ENCODE results near the gene TUFT1. TPM values are rescaled to one million over a fixed set of nuclear protein-coding genes. Genes with fewer than 3 reads are reported as not detected.

The TUFT1 gene
- total and polyA plus RNA-seq, 2 of the 13 experiments (the other 11 are each of a cell fraction or from before 2014, with no cell fraction given) = 6.4 to 7.3 TPM

DNA sequence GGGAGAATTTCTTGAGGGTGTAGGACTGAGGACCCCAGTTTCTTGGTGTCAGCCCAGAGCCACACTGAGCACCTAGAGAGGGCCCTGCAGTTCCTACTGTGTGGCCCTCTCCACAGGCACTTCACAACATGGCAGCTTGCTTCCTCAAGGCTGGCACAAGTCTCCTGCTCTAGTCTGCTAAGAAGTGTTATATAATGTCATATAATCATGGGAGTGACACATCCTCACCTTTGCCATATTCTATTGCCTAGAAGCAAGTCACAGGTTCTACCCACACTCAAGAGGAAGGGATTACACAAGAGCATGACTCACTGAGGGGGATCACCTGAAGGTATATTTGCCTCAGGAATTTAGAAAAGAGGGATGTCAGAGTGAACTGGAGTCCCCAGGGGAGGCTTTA lies 66.3 kb downstream of the TUFT1 start:
- DNase-seq (ENCODE audit: low spot score) (peak; percentile 35), ATAC-seq (no peak), FAIRE-seq (no peak)
- Histone ChIP-seq H2AFZ (ENCODE audit: low read length) (no peak overlapping the region), H3K9ac (ENCODE audit: insufficient read depth, low read depth, low read length) (no peak overlapping the region), H3K4me3 (replicated peaks in 1 of 3; ENCODE audit: insufficient read depth in 1 of 3, low read depth in 2 of 3, low read length in 3 of 3) (no peak overlapping the region), H3K9me3 (ENCODE audit: low read length) (no peaks in the 10 kb centered on the region), H3K4me2 (ENCODE audit: low read depth, low read length) (peak overlapping the region; percentile 43; the same call in 1 of the 2 replicates), H3K36me3 (replicated peaks in 1 of 2; ENCODE audit: control insufficient read depth in 1 of 2, insufficient read depth in 2 of 2, low read length in 2 of 2) (no peaks in the 10 kb centered on the region), H3K27me3 (ENCODE audit: control insufficient read depth in 1 of 2, insufficient read depth in 2 of 2, low read length in 2 of 2) (no peaks in the 10 kb centered on the region), H3K79me2 (ENCODE audit: insufficient read depth, low read length) (no peaks in the 10 kb centered on the region), H3K27ac (ENCODE audit: extremely low read length, insufficient read depth, low read length) (no peak overlapping the region), H3K4me1 (ENCODE audit: insufficient read depth, low read length) (peaks cover 58% of the 10 kb centered on the region), H4K20me1 (ENCODE audit: insufficient read depth, low read length) (no peaks in the 10 kb centered on the region)
- in situ Hi-C loops (cut with HindIII; ENCODE audit: extremely low pct_ligation_motif_present, low pct_unique_long_range_greater_than_20kb) = no loop called here
- intact Hi-C loops (cut with micrococcal nuclease; ENCODE audit: unreplicated experiment) = no loop called here
- BruUV-seq (replicated peaks) = no TSS peak
- ChIA-PET POLR2A (interaction anchor here (0.9 kb wide), 1 partner anchor 67 kb away, joined by 3 read pairs; the partner anchor contains the start of gene TUFT1), CTCF (ENCODE audit: low intra/inter-chr PET ratio, low total read pairs) (no interaction called here)
- 0 out of 4 replicates have a peak, but pooled peaks of 1 of the 2 experiments have one; percentile 6 for TF ChIP-seq EP300 (IDR thresholded peaks at IDR 0.05; ENCODE audit: low read depth in 2 of 2, low read length in 2 of 2)
- no peak for TF ChIP-seq EP300 (CRISPR knock-in tag; IDR thresholded peaks at IDR 0.05; ENCODE audit: borderline replicate concordance)
- no peak for TF ChIP-seq CCDC6 (CRISPR knock-in tag; IDR thresholded peaks at IDR 0.05)
- TF ChIP-seq NR2F1 (CRISPR knock-in tag; IDR thresholded peaks at IDR 0.05) = no peak
- TF ChIP-seq ZNF296 (CRISPR knock-in tag; conservative IDR thresholded peaks at IDR 0.05) = no peak
- no peak for TF ChIP-seq ZNF703 (CRISPR knock-in tag; IDR thresholded peaks at IDR 0.05; ENCODE audit: borderline replicate concordance)
- no peak for TF ChIP-seq CREB1 (IDR thresholded peaks at IDR 0.05)
- TF ChIP-seq CREB1 (CRISPR knock-in tag; IDR thresholded peaks at IDR 0.05) = peak; percentile 32; the same call in 1 of the 2 replicates
- TF ChIP-seq, protein P1, sequence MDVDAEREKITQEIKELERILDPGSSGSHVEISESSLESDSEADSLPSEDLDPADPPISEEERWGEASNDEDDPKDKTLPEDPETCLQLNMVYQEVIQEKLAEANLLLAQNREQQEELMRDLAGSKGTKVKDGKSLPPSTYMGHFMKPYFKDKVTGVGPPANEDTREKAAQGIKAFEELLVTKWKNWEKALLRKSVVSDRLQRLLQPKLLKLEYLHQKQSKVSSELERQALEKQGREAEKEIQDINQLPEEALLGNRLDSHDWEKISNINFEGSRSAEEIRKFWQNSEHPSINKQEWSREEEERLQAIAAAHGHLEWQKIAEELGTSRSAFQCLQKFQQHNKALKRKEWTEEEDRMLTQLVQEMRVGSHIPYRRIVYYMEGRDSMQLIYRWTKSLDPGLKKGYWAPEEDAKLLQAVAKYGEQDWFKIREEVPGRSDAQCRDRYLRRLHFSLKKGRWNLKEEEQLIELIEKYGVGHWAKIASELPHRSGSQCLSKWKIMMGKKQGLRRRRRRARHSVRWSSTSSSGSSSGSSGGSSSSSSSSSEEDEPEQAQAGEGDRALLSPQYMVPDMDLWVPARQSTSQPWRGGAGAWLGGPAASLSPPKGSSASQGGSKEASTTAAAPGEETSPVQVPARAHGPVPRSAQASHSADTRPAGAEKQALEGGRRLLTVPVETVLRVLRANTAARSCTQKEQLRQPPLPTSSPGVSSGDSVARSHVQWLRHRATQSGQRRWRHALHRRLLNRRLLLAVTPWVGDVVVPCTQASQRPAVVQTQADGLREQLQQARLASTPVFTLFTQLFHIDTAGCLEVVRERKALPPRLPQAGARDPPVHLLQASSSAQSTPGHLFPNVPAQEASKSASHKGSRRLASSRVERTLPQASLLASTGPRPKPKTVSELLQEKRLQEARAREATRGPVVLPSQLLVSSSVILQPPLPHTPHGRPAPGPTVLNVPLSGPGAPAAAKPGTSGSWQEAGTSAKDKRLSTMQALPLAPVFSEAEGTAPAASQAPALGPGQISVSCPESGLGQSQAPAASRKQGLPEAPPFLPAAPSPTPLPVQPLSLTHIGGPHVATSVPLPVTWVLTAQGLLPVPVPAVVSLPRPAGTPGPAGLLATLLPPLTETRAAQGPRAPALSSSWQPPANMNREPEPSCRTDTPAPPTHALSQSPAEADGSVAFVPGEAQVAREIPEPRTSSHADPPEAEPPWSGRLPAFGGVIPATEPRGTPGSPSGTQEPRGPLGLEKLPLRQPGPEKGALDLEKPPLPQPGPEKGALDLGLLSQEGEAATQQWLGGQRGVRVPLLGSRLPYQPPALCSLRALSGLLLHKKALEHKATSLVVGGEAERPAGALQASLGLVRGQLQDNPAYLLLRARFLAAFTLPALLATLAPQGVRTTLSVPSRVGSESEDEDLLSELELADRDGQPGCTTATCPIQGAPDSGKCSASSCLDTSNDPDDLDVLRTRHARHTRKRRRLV (CRISPR knock-in tag; IDR thresholded peaks at IDR 0.05) = no peak
- TF ChIP-seq CEBPB (IDR thresholded peaks at IDR 0.05; ENCODE audit: borderline replicate concordance, low read depth, low read length) = 0 out of 2 replicates have a peak, but pooled peaks have one; percentile 51
- TF ChIP-seq, protein P2, sequence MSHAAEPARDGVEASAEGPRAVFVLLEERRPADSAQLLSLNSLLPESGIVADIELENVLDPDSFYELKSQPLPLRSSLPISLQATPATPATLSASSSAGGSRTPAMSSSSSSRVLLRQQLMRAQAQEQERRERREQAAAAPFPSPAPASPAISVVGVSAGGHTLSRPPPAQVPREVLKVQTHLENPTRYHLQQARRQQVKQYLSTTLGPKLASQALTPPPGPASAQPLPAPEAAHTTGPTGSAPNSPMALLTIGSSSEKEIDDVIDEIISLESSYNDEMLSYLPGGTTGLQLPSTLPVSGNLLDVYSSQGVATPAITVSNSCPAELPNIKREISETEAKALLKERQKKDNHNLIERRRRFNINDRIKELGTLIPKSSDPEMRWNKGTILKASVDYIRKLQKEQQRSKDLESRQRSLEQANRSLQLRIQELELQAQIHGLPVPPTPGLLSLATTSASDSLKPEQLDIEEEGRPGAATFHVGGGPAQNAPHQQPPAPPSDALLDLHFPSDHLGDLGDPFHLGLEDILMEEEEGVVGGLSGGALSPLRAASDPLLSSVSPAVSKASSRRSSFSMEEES (CRISPR knock-in tag; IDR thresholded peaks at IDR 0.05) = 0 out of 2 replicates have a peak, but pooled peaks have one; percentile 32
- TF ChIP-seq ZNF441 (CRISPR knock-in tag; IDR thresholded peaks at IDR 0.05; ENCODE audit: borderline replicate concordance) = no peak
- TF ChIP-seq FOSL2 (CRISPR knock-in tag; IDR thresholded peaks at IDR 0.05) = peak; percentile 89
- no peak for TF ChIP-seq SP2 (CRISPR knock-in tag; IDR thresholded peaks at IDR 0.05)
- TF ChIP-seq, protein P3, sequence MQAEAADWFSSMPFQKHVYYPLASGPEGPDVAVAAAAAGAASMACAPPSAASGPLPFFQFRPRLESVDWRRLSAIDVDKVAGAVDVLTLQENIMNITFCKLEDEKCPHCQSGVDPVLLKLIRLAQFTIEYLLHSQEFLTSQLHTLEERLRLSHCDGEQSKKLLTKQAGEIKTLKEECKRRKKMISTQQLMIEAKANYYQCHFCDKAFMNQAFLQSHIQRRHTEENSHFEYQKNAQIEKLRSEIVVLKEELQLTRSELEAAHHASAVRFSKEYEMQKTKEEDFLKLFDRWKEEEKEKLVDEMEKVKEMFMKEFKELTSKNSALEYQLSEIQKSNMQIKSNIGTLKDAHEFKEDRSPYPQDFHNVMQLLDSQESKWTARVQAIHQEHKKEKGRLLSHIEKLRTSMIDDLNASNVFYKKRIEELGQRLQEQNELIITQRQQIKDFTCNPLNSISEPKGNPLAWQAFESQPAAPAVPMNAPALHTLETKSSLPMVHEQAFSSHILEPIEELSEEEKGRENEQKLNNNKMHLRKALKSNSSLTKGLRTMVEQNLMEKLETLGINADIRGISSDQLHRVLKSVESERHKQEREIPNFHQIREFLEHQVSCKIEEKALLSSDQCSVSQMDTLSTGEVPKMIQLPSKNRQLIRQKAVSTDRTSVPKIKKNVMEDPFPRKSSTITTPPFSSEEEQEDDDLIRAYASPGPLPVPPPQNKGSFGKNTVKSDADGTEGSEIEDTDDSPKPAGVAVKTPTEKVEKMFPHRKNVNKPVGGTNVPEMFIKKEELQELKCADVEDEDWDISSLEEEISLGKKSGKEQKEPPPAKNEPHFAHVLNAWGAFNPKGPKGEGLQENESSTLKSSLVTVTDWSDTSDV (CRISPR knock-in tag; IDR thresholded peaks at IDR 0.05) = no peak
- TF ChIP-seq ZEB1 (IDR thresholded peaks at IDR 0.05; ENCODE audit: insufficient replicate concordance, low read depth) = no peak
- peak; percentile 49; the same call in 1 of the 2 replicates for TF ChIP-seq FOSL1 (CRISPR knock-in tag; IDR thresholded peaks at IDR 0.05; ENCODE audit: borderline replicate concordance)
